HG03460 (cell line): ENCODE measurements around the gene C3orf52.

Source experiments
- ATAC-seq: cut with Tn5 transposase; IDR thresholded peaks from one replicate; pipeline ENCODE4 v1.9.1; 2021; ENCODE audit not compliant: unreplicated experiment

The C3orf52 gene

DNA sequence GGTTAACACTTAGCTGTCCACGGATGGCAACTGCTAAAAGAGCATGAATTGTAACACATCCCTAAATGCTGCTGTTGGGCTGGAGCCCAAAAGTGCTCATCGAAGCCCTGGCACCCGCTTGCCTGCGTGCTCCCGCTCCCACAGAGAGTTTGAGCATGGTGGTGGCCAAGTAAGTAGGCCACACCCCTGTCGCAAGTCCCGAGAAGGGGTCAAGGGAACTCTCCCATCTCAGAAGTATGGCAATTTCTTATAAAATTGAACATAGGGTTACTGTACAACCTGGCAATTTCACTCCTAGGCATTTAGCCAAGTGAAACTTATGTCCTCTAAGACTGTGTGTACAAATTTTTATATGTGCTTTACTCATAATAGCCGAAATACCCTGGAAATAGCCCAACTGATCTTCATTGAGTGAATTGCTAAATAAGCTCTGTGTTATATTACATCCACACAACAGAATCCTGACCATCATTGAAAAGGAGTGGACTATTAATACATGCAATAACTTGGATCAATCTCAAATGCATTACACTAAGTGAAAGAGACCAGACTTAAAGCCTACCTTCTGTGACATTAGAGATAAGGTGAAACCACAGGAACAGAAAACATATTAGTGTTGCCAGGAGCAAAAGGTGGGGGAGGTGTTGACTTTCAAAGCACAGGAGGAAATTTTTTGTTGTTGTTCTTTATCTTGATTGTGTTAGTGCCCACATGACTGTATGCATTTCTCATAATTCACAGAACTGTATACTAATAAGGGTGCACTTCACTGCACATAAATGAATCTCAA is 48.3 kb downstream of the C3orf52 start:
- no peak for ATAC-seq

DNA sequence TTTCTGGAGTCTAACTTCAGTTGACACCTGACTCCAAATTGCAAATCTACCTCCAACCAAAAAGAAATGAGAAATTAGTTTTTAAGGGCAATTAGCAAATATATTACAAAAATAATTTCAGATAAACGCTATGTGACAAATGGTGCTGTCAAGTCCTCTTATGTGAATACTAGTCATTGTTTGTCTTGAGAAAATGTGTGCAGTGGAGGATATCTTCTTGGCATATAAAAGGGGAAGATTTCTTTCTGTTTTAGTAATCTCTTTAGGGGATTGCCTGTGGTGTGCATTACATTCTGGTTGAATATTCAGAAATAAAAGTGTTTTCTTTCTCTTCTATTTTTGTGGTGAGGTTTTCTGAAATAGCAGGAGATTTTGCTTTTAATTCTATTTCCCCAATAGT is 49.9 kb downstream of the C3orf52 start:
- ATAC-seq: no peak

DNA sequence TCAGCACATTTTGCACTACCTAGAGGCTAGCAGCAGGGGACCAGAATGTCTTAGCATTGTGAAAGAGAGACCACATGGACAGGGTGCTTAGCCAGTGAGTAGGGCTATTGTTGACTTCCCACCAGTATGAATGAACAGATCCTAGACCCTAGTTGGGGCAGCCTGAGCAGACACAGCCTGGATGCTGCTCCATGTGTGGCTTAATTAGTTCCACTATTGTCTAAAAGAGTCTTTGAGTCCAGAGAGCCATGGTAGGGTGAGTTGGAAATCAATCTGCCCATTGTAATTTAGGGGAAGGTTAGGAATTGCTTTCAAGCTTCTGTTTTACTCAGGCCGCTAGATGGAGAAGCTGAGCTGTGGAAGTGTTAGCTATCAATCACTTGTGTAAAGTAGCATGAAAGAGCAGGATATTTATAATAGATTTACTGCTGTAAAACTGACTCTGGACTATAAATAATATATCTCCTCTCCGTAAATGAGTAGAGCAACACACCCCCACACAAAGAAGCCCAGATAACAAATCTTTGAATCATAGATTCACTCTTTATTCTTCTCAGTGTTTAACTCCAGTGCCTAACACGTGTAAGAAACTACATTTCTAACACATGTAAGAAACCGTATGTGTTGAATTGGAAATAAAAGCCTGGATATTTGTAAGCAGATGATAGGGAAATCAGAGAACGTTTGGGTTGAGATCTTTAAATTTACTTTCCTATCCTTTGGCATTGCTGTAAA is 50.9 kb downstream of the C3orf52 start:
- ATAC-seq: peak; percentile 26

DNA sequence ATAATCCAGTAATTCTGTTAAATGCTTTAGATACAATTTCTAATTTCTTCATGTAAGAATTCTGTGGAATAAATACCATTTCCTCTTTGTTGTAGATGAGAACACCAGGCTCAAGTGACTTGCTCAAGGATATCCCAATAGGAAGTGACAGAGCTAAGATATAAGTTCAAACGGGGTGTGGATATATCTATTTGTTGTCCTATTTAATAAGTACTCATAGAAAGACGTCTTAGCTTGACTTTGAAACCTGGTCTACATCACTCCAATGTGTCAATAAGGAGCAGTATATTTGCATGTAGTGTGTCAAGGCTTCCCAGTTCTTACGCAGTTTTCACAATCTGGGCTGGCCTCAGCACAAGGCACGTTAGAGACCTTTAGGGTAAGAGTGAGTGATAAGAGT is 51.6 kb downstream of the C3orf52 start:
- no peak for ATAC-seq

DNA sequence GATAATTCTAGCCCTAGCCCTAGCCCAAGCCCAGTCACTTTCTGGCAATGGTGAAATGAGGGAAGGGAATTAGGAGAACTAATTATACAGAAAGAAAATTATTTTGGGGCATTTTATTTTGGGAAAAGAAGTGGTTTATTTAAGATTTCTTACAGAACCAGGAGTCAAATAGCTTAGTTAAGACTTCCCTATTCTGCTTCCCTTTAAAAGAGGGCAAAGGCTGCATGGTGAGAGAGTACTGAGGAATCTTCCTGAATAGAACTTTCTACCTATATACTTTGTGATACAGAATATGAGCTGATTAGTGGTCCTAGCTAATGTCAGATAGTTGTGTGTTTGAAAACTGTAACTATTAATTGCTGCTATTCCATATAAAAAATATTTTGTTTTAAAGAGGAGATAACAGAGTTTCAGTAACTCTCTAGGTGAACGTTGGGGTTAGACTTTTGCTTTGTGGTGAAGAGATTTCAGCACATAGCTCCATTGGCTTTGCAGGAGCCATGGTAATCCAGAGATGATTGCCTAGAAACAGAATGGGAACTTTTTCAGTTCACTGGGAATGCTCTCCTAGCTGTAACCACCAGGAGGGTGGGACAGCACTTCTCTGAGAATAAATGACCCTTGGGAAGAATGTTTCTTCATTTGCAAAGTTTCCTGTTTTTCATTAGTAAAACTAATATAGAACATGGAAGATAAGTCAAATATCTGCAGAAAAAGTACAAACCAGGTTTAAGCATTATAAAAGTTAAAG is 52.2 kb downstream of the C3orf52 start:
- no peak for ATAC-seq

DNA sequence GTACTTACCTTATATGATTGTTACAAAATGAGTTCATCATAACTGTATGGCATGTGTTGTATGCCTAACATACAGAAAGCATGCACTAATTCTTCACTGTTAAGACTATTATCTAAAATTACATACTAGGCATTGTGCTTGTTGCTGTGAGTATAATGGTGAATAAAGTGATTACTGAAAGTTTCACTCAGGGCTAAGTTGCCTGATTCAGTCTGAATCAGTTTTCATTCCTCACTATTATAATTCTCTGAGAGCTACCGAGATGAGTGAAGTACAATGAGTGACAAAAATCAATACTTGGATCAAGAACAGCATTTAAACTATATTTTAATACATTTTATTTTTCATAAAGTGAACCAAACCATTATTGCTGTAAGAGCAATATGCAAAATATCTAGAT is 54.4 kb downstream of the C3orf52 start:
- no peak for ATAC-seq

DNA sequence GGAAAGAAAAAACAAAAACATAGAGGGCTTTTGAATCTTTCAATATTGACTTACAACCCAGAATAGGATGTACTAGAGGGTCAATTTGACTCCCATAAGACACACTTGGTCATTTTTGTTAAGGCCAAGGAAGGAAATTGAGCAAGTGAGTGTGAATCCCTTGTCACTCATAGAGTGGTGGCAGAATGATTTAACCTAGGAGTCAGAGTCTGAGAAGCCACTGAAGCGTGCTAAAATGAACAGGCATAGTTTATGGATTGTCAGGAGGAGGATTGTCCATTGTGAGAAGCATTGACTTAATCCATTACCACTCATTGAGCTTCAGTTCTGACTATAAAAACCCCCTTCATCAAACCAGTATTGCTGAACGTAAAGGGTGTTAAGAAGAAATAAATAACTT is 55.1 kb downstream of the C3orf52 start:
- ATAC-seq: no peak

DNA sequence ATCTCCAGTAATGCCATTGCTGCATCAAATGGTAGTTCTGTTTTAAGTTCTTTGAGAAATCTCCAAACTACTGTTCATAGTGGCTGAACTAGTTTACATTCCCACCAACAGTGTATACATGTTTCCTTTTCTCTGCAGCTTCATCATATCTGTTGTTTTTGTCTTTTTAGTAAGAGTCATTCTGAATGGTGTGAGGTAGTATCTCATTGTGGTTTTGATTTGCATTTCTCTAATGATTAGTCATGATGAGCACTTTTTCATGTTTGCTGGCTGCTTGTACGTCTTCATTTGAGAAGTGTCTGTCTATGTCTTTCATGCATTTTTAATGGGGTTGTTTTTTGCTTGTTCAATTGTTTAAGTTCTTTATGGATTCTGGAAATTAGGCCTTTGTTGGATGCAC is 57.1 kb downstream of the C3orf52 start:
- no peak for ATAC-seq

DNA sequence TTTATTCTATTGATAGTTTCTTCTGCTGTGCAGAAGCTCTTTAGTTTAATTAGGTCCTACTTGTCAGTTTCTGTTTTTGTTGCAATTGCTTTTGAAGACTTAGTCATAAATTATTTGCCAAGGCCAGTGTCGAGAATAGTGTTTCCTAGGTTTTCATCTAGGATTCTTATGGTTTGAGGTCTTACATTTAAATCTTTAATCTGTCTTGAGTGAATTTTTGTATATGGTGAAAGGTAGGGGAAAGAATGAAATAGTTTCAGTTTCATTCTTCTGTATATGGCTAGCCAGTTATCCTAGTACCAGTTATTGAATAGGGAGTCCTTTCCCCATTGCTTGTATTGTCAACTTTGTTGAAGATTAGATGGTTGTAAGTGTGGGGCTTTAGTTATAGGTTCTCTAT is 57.5 kb downstream of the C3orf52 start:
- ATAC-seq: no peak

DNA sequence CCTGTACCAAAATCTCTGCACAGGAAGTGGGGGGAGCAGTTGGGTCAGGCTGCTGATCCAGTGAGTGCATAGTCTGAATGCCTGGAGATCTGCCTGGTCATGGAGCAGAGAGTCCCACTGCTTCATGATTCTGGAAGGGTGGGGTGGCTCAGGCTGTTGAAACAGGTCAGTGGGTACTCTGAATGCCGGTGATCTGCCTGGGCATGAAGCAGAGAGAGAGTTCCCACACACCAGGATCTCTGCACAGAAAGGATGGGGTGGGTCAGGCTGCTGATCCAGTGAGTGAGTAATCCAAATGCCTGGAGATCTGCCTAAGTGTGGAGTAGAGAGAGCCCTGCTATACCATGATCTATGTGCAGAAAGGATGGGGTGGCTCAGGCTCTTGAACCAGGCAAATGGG is 62.9 kb downstream of the C3orf52 start:
- no peak for ATAC-seq

DNA sequence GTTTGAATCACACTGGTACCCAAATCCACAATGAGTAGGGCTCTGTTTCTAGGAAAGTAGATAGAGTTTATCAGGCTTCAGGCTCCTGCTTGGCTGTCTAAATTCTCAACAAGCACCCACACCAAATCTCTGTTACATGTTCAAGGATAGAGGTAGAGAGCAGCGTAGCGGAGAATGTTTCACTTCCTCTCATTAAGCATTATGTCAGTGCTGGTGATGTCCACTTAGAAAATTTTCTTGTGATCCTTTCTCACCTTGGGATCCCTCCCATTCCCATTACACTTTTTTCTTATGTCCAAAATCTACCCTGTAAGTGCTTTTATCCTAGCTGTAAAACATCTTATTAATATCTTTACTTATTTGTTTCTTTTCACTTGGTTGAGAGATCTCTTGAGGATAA is 81.6 kb downstream of the C3orf52 start:
- ATAC-seq: peak; percentile 70
